HT-29 (cell line): ENCODE measurements around the gene TNNT3. TPM values are rescaled to one million over a fixed set of nuclear protein-coding genes. Genes with fewer than 3 reads are reported as not detected.

ENCODE experiments used
- total RNA-seq: library from RNA; depleted of rRNA; stranded (reverse); fragments of >200 nt; shearing (Covaris generic); gene quantifications from 2 replicates; pipeline ENCODE4 v1.2.3, GENCODE V29; 2014; rRNA removed

The TNNT3 gene
- total RNA-seq, 1 experiment from 2014 or later, result not detected

Other genes with a start within 250 kb of the TNNT3 start
- gene KRTAP5-6, start 222.5 kb upstream of the TNNT3 start, total RNA-seq, result not detected in 2 replicates
- gene IFITM10, start 169.1 kb upstream of the TNNT3 start, total RNA-seq, result 2.8 and 4.1 TPM in 2 replicates
- gene CTSD, start 155.8 kb upstream of the TNNT3 start, total RNA-seq, result 1,063 and 1,119 TPM in 2 replicates
- 59.9 and 63.4 TPM in 2 replicates for gene SYT8, start 84.7 kb upstream of the TNNT3 start, total RNA-seq
- 4.6 and 17.2 TPM in 2 replicates for gene TNNI2, start 80.7 kb upstream of the TNNT3 start, total RNA-seq
- gene LSP1, start 66.6 kb upstream of the TNNT3 start, total RNA-seq, result 0.05 and 0.60 TPM in 2 replicates
- gene PRR33, start 27.8 kb upstream of the TNNT3 start, total RNA-seq, result not detected in 2 replicates
- gene MRPL23, start 27.6 kb downstream of the TNNT3 start, total RNA-seq, result 107 and 109 TPM in 2 replicates
- 0.81 TPM in 1 of 2 replicates, not detected in the other for gene H19, start 78.1 kb downstream of the TNNT3 start, total RNA-seq
- 9.9 and 11.4 TPM in 2 replicates for gene IGF2, start 219.7 kb downstream of the TNNT3 start, total RNA-seq
- gene INS, start 241.5 kb downstream of the TNNT3 start, total RNA-seq, result not detected in 2 replicates